ENCODE data around the gene TMEM119. TPM values are rescaled to one million over a fixed set of nuclear protein-coding genes. Genes with fewer than 3 reads are reported as not detected.
A peak's percentile ranks its signal among the peaks of the same experiment; 100 is the strongest.

Gene TMEM119
- total and polyA plus RNA-seq, 2 of the 8 experiments (the other 6 are each of a cell fraction or from before 2014, with no cell fraction given): 0.35 to 0.61 TPM

DNA sequence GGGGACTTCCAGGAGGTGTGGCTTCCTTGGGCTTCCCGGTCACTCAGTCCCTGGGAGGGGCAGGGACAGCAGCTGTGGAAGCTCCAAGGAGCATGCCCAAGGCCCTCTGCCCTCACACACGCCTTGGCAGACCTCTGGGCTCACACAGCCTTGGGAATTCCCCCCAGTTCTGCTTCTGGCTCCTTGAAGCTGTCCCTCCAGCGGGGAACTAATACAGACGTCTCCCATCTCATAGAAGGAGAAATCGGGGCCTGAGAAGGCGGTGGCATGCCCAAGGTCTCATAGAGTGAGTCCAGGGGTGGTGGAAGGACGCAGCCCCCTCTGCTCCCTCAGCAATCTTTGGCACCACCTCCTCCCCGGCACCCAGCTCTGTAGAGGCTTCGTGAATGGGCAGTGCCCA, 15.7 kb upstream of the TMEM119 start:
- Histone ChIP-seq H3K56ac (replicated peaks; ENCODE audit: insufficient read length, low read depth, low read length) (no peak overlapping the region), H3K4me1 (replicated peaks in 1 of 4; ENCODE audit: control insufficient read depth in 3 of 4, insufficient read depth in 4 of 4, low read length in 3 of 4) (peaks cover 0 to 12% (median 4%) of the 10 kb centered on the region in 4 experiments; a peak in 5 of 7 replicates), H2AFZ (ENCODE audit: low read length) (no peak overlapping the region; the same call in 1 of the 2 replicates), H3K36me3 (ENCODE audit: control insufficient read depth in 2 of 4, insufficient read depth in 4 of 4, low read length in 3 of 4) (no peaks in the 10 kb centered on the region), H3K79me2 (ENCODE audit: control insufficient read depth in 1 of 2, insufficient read depth in 2 of 2, low read length in 2 of 2) (no peaks in the 10 kb centered on the region), H3K79me1 (ENCODE audit: low read depth, low read length) (no peaks in the 10 kb centered on the region), H3K23me2 (ENCODE audit: low read depth, low read length) (no peaks in the 10 kb centered on the region), H2BK12ac (ENCODE audit: low read depth, low read length) (peak overlapping the region; percentile 80; the same call in 1 of the 2 replicates), H3K4me3 (ENCODE audit: extremely low read depth in 1 of 4, insufficient read depth in 2 of 4, low read depth in 3 of 4, low read length in 4 of 4) (no peak overlapping the region), H3K27ac (ENCODE audit: low read depth, low read length) (no peak overlapping the region), H3K9ac (replicated peaks in 1 of 4; ENCODE audit: extremely low read depth in 1 of 4, low read depth in 3 of 4, low read length in 3 of 4) (no peak overlapping the region), H4K5ac (ENCODE audit: insufficient read length, low read depth, low read length) (no peak overlapping the region), H3K23ac (ENCODE audit: insufficient read length) (no peak overlapping the region), H2BK5ac (ENCODE audit: low read depth, low read length) (0 out of 2 replicates have a peak overlapping the region, but pooled peaks have one; percentile 48), H3K9me3 (ENCODE audit: insufficient read depth in 2 of 2, low read depth in 1 of 2, low read length in 1 of 2) (no peaks in the 10 kb centered on the region), H2BK20ac (ENCODE audit: low read length) (no peak overlapping the region), H3K27me3 (replicated peaks in 1 of 4; ENCODE audit: control insufficient read depth in 3 of 4, extremely low read depth in 1 of 4, insufficient read depth in 3 of 4, low read length in 3 of 4) (no peaks in the 10 kb centered on the region), H2AK5ac (ENCODE audit: low read depth, low read length) (no peak overlapping the region), H4K91ac (replicated peaks; ENCODE audit: insufficient read length, low read length) (peak overlapping the region; percentile 0), H2BK120ac (replicated peaks; ENCODE audit: low read depth, low read length) (no peak overlapping the region), H4K20me1 (replicated peaks in 1 of 2; ENCODE audit: control insufficient read depth in 1 of 2, insufficient read depth in 2 of 2, low read length in 2 of 2) (no peaks in the 10 kb centered on the region), H3K4ac (replicated peaks; ENCODE audit: insufficient read length, low read depth, low read length) (no peak overlapping the region), H3K14ac (ENCODE audit: insufficient read length) (no peak overlapping the region), H2BK15ac (ENCODE audit: low read length) (no peak overlapping the region), H3K18ac (ENCODE audit: extremely low read depth, low read length) (peak overlapping the region; percentile 41; the same call in 1 of the 2 replicates), H3K4me2 (ENCODE audit: insufficient read depth in 1 of 2, low read depth in 2 of 2, low read length in 2 of 2) (no peak overlapping the region), H4K8ac (ENCODE audit: extremely low read depth, insufficient read depth, low read length) (no peak overlapping the region)
- FAIRE-seq (no peak), DNase-seq (ENCODE audit: low read depth in 1 of 2, low spot score in 2 of 2) (no peak)
- POLR2A ChIA-PET (ENCODE audit: partially characterized antibody): interaction anchor here (0.7 to 2.0 kb wide), 6 partner anchors 9 to 52 kb away, joined by 3 to 10 read pairs (median 3); partner anchors contain the start of genes ISCU and SART3
- CTCF ChIA-PET (ENCODE audit: partially characterized antibody): interaction anchor here (1.0 to 22.5 kb wide), 5 partner anchors 14 to 191 kb away, joined by 3 to 523 read pairs (median 3); partner anchors contain the start of genes ISCU and SART3
- TF ChIP-seq MAFK (IDR thresholded peaks at IDR 0.05; ENCODE audit: low read depth, low read length) (no peak), RAD21 (IDR thresholded peaks at IDR 0.05 in 1 of 2, conservative IDR thresholded peaks at IDR 0.05 in 1 of 2; ENCODE audit: low read depth in 2 of 2, low read length in 2 of 2) (no peak), EZH2 (IDR thresholded peaks at IDR 0.05; ENCODE audit: low read depth, low read length, severe bottlenecking) (no peak), CTBP2 (IDR thresholded peaks at IDR 0.05; ENCODE audit: borderline replicate concordance, insufficient read depth, insufficient read length, low read length) (no peak)
- WGBS, 2 experiments (ENCODE audit: extremely low coverage in 1 of 2, insufficient coverage in 1 of 2, insufficient read length in 1 of 2, insufficient replicate concordance in 2 of 2, low coverage in 1 of 2, low lambda C conversion rate in 2 of 2, missing lambda C conversion rate in 1 of 2): 86% methylated on average over 9 of the region's 9 CpGs; no CpG with 5 or more reads in 1 of the 2 experiments
